Esophagus squamous epithelium (tissue), 5 donors: ENCODE measurements around the gene LRRC56. TPM values are rescaled to one million over a fixed set of nuclear protein-coding genes. Genes with fewer than 3 reads are reported as not detected.
"Not testable (repeated sequence)": the region's sequence is repeated elsewhere in the genome, so short reads cannot be mapped to it uniquely, and the experiment has no call there.

Experiments
- DNase-seq: peaks from one replicate; lab custom pipeline; 2025; lab: John Stamatoyannopoulos, UW
- H3K27ac ChIP-seq, 4 donors: fragments of 200-600 bp; sonication (generic); one replicate each; pipeline ENCODE4 v1.5.1; 2016 to 2019; ENCODE audit warnings: mild to moderate bottlenecking in 1 of 4
- H3K27me3 ChIP-seq, 4 donors: fragments of 200-600 bp; sonication (generic); 1 replicate in 3 of 4; 2 replicates in 1 of 4; pipeline versions ENCODE4 v1.5.1 to v1.6.0; 2017 to 2021; ENCODE audit warnings: antibody characterized with exemption in 1 of 4
- H3K36me3 ChIP-seq, 3 donors: fragments of 200-600 bp; sonication (generic); one replicate each; pipeline ENCODE4 v1.5.1; 2016 to 2019
- H3K4me1 ChIP-seq, 3 donors: fragments of 200-600 bp; sonication (generic); one replicate each; pipeline ENCODE4 v1.5.1; 2017 to 2019
- H3K4me3 ChIP-seq, 4 donors: fragments of 200-600 bp; sonication (generic); 1 replicate in 3 of 4; 2 replicates in 1 of 4; pipeline ENCODE4 v1.5.1; 2016 to 2019; ENCODE audit warnings: mild to moderate bottlenecking in 2 of 4, moderate library complexity in 1 of 4
- H3K9me3 ChIP-seq, 3 donors: fragments of 200-600 bp; sonication (generic); one replicate each; pipeline ENCODE4 v1.5.1; 2016 to 2019
- POLR2A ChIP-seq, 4 donors: fragments of 450-650 bp; IDR thresholded peaks; one replicate each; pipeline ENCODE4 v1.6.1; 2017; ENCODE audit warnings: antibody characterized with exemption in 4 of 4, mild to moderate bottlenecking in 4 of 4, moderate library complexity in 3 of 4
- WGBS, 2 donors: methylation state at CpG; one replicate each; pipeline ENCODE4 v1.1.5; 2018; 5-methylcytosine and 5-hydroxymethylcytosine counted together
- intact Hi-C: fragments of 100-400 bp; cut with DNase I; formaldehyde crosslinking; loops from one replicate; pipeline ENCODE4 v1.15.0; 2022
- total RNA-seq, 4 donors: library from RNA; depleted of rRNA; stranded (reverse); fragments of >200 nt; gene quantifications; one replicate each; pipeline ENCODE4 v1.1.0, GENCODE V29; 2016
- TF ChIP-seq, protein P1 (sequence below), 6 experiments: fragments of 450-650 bp in 4 of 6; fragments of 200-600 bp in 2 of 6; sonication (generic) in 2 of 6; IDR thresholded peaks; one replicate each; pipeline ENCODE4 v1.5.1; 2016 to 2019; ENCODE audit warnings: antibody characterized with exemption in 6 of 6, mild to moderate bottlenecking in 4 of 6, moderate library complexity in 4 of 6
- donor health status: DM: yes; HTN: yes; CAD: no.

The LRRC56 gene
- total RNA-seq, 4 donors from 2014 or later, result 0.35 to 2.3 (median 1.2) TPM

DNA sequence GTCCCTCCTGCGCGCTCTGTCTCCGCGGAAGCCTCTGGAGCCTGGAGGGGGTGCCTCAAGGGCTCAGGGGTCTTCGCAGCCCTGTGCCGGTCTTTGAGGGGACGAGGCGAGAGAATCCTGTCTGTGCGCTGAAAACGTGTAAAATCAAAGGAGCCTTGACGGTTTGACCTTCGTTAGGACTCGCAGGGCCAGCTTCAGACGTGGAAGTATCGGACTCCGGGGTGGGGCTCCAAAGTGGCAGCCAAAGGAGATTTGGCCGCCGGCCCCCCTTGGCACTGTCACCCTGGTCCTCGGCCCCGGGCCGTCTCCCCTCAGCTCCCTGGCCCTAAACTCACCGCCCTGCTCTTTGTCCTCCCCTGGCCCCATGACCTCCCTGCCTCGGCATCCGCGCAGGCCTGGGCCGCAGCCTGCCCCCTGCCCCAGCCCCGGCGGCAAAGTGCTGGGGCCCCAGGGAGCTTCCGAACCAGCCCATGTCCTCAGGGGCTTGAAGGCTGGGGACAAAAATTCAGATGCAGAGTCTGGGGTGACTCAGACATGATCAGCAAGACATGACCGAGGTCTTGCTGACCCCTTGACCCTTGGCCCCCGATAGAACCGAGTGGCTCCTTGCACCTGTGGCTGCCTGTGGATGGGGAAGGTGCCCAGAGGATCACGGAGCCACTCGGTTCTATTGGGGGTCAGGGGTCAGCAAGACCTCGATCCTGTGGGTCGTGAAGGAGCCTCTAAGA lies 32.0 kb downstream of the LRRC56 start:
- peaks cover 7 to 51% (median 11%) of the 10 kb centered on the region in 3 donors for H3K4me1 ChIP-seq
- DNase-seq, result no peak
- no peaks in the 10 kb centered on the region for H3K36me3 ChIP-seq
- H3K4me3 ChIP-seq, result peak overlapping the region; percentile 65 to 90 (median 66)
- TF ChIP-seq, protein P1, sequence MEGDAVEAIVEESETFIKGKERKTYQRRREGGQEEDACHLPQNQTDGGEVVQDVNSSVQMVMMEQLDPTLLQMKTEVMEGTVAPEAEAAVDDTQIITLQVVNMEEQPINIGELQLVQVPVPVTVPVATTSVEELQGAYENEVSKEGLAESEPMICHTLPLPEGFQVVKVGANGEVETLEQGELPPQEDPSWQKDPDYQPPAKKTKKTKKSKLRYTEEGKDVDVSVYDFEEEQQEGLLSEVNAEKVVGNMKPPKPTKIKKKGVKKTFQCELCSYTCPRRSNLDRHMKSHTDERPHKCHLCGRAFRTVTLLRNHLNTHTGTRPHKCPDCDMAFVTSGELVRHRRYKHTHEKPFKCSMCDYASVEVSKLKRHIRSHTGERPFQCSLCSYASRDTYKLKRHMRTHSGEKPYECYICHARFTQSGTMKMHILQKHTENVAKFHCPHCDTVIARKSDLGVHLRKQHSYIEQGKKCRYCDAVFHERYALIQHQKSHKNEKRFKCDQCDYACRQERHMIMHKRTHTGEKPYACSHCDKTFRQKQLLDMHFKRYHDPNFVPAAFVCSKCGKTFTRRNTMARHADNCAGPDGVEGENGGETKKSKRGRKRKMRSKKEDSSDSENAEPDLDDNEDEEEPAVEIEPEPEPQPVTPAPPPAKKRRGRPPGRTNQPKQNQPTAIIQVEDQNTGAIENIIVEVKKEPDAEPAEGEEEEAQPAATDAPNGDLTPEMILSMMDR (IDR thresholded peaks at IDR 0.05), result no peak
- TF ChIP-seq POLR2A (IDR thresholded peaks at IDR 0.05), result no peak
- no peaks in the 10 kb centered on the region for H3K9me3 ChIP-seq
- H3K27me3 ChIP-seq, result no peaks in the 10 kb centered on the region
- WGBS, 2 donors, result 21 to 48% methylated on average over 15 to 20 of the region's 36 CpGs
- H3K27ac ChIP-seq, result peak overlapping the region; percentile 93 to 96 (median 96)
- intact Hi-C loops, result loop anchor here (5.0 kb wide), 1 partner anchor 48 kb away; the partner anchor contains the start of gene IRF7

DNA sequence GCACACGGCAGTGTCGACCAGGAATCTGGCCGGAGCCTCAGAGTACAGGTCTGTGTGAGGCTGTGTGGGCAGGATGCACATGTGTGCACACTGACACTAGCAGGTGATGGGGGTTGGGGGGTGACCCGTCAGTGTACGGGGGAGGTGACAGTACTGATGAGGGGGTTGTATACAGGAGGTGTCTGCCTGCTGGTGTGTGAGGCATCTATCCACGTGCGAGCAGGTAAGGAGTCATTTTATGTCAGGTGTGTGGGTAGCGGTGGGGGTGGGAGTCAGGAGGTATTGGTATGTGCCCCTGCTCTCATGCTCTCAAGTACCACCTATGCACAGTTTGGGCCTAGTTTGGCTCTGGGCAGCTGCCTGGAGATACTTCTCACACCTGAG lies 34.5 kb downstream of the LRRC56 start:
- Histone ChIP-seq H3K27me3 (peaks cover 0 to 9% (median 0%) of the 10 kb centered on the region in 4 donors), H3K4me1 (peaks cover 18 to 46% (median 19%) of the 10 kb centered on the region in 3 donors), H3K9me3 (no peaks in the 10 kb centered on the region), H3K27ac (no peak overlapping the region), H3K4me3 (no peak overlapping the region), H3K36me3 (no peaks in the 10 kb centered on the region)
- TF ChIP-seq, protein P1 (IDR thresholded peaks at IDR 0.05), result no peak
- no peak for TF ChIP-seq POLR2A (IDR thresholded peaks at IDR 0.05)
- intact Hi-C loops, result no loop called here
- no peak for DNase-seq
- 87 to 90% methylated on average over 5 to 6 of the region's 8 CpGs for WGBS, 2 donors

DNA sequence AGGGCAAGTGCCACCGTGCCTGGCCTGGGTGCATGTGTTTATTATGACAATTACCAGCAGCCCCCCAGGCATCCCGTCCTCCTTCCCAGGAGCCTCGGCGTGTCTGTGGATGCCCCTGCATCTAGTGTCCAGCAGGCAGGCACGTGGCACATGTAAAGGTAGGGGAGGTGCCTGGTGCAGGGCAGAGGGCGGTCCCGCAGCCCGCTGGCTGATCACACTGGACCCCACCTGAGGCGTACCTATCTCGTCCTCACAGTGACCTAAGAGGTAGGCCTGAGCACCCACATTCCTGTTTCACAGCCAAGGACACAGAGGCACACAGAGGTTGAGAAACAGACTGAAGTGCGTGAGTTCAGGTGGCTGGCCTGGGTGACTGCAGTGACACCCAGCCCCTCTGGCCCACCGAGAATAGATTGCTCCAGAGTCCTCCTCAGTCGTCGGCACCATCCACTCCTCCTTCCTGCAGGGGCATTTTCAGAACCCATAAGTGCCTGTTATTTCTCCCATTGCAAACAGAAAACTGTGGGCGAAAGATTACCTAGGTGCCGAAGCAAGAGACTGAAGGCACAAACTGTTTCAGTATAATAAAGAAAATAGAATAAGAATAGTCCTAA lies 35.9 kb downstream of the LRRC56 start:
- no peak for DNase-seq
- intact Hi-C loops, result no loop called here
- 84 to 87% methylated on average over 6 to 10 of the region's 16 CpGs for WGBS, 2 donors
- no peaks in the 10 kb centered on the region for H3K36me3 ChIP-seq
- H3K27ac ChIP-seq, result no peak overlapping the region
- H3K4me3 ChIP-seq, result no peak overlapping the region
- H3K27me3 ChIP-seq, result peaks cover 0 to 9% (median 0%) of the 10 kb centered on the region in 4 donors
- TF ChIP-seq, protein P1 (IDR thresholded peaks at IDR 0.05), result no peak
- no peak for TF ChIP-seq POLR2A (IDR thresholded peaks at IDR 0.05)
- peaks cover 24 to 47% (median 34%) of the 10 kb centered on the region in 3 donors for H3K4me1 ChIP-seq
- H3K9me3 ChIP-seq, result no peaks in the 10 kb centered on the region

DNA sequence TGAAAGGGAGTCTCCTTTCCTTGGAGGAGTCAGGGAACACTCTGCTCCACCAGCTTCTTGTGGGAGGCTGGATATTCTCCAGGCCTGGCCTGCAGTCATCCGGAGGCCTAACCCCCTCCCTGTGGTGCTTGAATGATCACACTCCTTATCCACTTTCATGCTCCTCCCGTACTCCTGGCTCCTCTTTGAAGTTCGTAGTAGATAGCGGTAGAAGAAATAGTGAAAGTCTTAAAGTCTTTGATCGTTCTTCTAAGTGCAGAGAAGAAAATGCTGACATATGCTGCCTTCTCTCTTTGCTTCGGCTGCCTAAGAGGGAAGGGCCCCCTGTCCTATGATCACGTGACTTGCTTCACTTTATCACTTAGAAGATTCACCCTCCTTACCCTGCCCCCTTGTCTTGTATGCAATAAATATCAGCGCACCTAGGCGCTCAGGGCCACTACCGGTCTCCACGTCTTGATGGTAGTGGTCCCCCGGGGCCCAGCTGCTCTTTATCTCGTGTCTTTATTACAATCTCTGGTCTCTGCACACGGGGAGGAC lies 36.8 kb downstream of the LRRC56 start:
- H3K36me3 ChIP-seq, H3K27me3 ChIP-seq, H3K9me3 ChIP-seq, intact Hi-C loops, H3K27ac ChIP-seq, DNase-seq: not testable (repeated sequence)
- peaks cover 32 to 52% (median 40%) of the 10 kb centered on the region in 3 donors for H3K4me1 ChIP-seq
- peak overlapping the region in 2 of 4 donors; percentile 87 to 97 for H3K4me3 ChIP-seq
- WGBS, 2 donors, result 56 to 62% methylated on average over 11 of the region's 14 CpGs

DNA sequence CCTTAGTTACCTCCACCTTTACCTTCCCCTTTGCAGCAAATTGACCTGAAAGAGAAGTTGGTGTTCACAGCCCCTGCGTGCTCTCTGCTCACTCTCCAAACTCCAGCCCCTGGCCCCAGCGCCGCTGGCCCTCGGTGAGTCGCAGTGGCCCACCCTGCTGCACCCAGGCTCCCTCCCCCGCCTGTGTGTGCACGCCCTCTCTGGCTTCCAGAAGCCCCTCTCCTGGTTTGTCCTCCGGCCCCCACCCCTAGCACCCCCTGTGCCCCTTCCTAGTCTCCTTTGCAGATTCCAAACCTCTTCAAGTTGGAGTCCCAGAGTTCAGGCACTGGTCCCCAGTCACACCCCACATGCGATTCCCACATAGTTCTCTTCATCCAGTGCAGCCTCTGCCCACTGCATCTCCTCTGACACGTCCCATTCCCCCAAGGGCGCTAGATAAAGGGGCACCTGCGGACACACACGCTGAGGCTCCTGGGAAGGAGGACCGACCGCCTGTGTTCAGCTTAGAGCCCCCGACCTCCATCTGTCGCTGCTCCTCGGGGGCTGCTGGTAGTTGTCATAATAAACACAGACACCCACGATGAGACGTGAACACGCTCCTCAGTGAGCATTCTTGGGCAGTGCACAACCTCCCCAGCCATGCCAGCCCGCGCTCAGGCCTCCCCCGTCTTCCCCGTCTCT lies 37.4 kb downstream of the LRRC56 start:
- Histone ChIP-seq H3K27ac (peak overlapping the region in 3 of 4 donors; percentile 73 to 89 (median 84)), H3K36me3 (no peaks in the 10 kb centered on the region), H3K4me1 (peaks cover 34 to 52% (median 41%) of the 10 kb centered on the region in 3 donors), H3K9me3 (no peaks in the 10 kb centered on the region), H3K27me3 (peaks cover 0 to 9% (median 0%) of the 10 kb centered on the region in 4 donors), H3K4me3 (peak overlapping the region; percentile 58 to 97 (median 74))
- intact Hi-C loops, result loop anchor here (5.0 kb wide), 1 partner anchor 38 kb away; no protein-coding TSS in a partner anchor
- TF ChIP-seq, protein P1 (IDR thresholded peaks at IDR 0.05), result no peak
- no peak for TF ChIP-seq POLR2A (IDR thresholded peaks at IDR 0.05)
- no peak for DNase-seq
- WGBS, 2 donors, result 19 to 42% methylated on average over 13 to 18 of the region's 25 CpGs
